ENCODE measurements around the gene ZNF622.

The ZNF622 gene

DNA sequence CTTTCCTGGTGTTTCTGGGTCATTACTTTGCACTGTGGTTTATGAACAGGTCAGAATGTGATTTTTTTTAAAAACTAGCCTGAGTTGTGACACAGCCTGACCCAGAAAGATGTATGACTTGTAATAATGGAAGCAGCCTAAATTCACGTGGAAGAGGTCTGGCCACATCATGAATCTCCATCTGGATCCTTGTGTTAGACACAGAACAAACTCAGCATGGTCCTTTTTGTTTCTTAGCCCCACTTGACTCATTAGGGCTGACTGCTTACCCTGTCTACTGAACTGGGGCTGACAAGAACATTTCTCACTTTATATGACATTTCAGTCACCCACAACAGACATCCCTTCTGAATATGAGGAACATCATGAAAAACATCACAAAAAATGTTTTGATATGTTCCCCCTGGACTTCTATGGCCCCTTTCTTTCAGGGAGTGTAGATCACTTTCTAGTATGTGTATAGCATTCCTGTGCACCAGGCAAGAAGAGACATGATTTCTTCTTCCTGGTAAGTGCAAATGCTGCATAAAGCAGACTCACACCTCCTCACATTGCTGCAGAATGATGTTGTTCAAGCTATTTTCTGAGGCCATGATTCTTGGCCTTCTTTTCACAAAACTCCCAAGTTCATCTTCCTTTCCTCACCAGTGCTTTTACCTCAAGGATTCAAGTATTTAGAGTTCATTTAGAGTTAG is 52.3 kb downstream of the ZNF622 start:
- DNase-seq (ENCODE audit: low read depth, low spot score): no peak
- H3K4me3 ChIP-seq (ENCODE audit: insufficient read length, low read depth): no peak overlapping the region
- peaks cover 2% of the 10 kb centered on the region for H3K4me1 ChIP-seq (ENCODE audit: insufficient read depth, insufficient read length)
- no peaks in the 10 kb centered on the region for H3K27me3 ChIP-seq (ENCODE audit: insufficient read depth, insufficient read length)
- TF ChIP-seq YY1 (IDR thresholded peaks at IDR 0.05; ENCODE audit: insufficient read depth, insufficient read length): no peak
- no peaks in the 10 kb centered on the region for H3K36me3 ChIP-seq (ENCODE audit: insufficient read depth, insufficient read length, low read length)
- no peaks in the 10 kb centered on the region for H3K9me3 ChIP-seq (ENCODE audit: insufficient read depth, low read length)
- H3K9ac ChIP-seq (ENCODE audit: insufficient read length, low read depth): no peak overlapping the region

DNA sequence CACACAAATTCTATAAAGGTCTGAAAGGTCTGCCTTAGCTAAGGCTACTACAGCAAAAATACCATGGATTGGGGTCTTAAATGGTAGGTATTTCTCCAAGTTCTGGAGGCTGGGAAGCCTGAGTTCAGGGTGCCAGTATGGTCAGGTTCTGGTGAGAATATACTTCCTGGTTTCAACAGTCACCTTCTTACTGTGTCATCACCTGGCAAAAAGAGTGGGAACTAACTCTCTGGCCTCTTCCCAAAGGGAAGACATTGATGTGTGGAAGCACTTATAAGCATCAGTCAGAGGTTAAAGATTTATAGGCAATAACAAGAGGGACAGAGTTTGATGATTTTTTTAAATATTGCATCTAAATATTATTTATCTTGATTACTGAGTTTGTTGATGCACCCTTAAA is 53.0 kb downstream of the ZNF622 start:
- no peaks in the 10 kb centered on the region for H3K27me3 ChIP-seq (ENCODE audit: insufficient read depth, insufficient read length)
- peaks cover 2% of the 10 kb centered on the region for H3K4me1 ChIP-seq (ENCODE audit: insufficient read depth, insufficient read length)
- no peak for DNase-seq (ENCODE audit: low read depth, low spot score)
- no peaks in the 10 kb centered on the region for H3K36me3 ChIP-seq (ENCODE audit: insufficient read depth, insufficient read length, low read length)
- H3K4me3 ChIP-seq (ENCODE audit: insufficient read length, low read depth): no peak overlapping the region
- H3K9me3 ChIP-seq (ENCODE audit: insufficient read depth, low read length): no peaks in the 10 kb centered on the region
- no peak overlapping the region for H3K9ac ChIP-seq (ENCODE audit: insufficient read length, low read depth)
- TF ChIP-seq SUZ12 (IDR thresholded peaks at IDR 0.05; ENCODE audit: extremely low read depth, insufficient read depth, insufficient read length): no peak
- no peak for TF ChIP-seq ZNF274 (IDR thresholded peaks at IDR 0.05; ENCODE audit: low read depth, low read length)
- no peak for TF ChIP-seq YY1 (IDR thresholded peaks at IDR 0.05; ENCODE audit: insufficient read depth, insufficient read length)

DNA sequence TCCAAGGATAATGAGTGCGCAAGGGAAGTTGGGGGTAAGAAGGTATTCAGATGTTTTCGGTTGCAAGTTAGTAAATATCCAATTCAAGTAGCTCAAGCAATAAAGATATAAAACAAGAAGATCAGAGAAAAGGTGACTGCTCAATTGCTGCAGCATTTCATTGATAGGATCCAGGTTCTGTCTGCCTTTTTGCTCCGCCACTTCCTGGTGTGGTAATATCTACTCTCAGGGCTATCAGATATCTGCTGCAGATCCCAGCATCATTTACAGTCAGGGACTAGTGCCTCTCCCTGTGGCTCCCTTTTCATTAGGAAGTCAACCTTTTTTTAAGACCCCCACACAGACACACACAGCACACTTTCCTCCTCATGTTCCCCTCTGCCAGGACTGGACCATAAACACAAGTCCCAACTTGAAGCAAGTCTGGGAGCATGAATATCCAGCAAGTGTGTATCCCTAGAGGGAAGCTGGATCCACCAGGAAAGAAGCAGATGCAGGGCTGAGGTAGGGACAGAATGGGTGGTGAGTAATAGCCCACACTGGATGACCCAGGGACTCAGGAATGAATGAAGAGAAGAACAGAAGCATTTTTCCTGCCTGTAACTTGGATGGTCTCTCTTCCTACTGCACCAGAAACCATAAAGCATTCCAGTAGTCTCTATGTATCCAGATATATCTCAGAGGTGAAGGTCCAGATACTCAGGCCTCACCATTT is 53.7 kb downstream of the ZNF622 start:
- TF ChIP-seq YY1 (IDR thresholded peaks at IDR 0.05; ENCODE audit: insufficient read depth, insufficient read length): no peak
- no peak for TF ChIP-seq SUZ12 (IDR thresholded peaks at IDR 0.05; ENCODE audit: extremely low read depth, insufficient read depth, insufficient read length)
- TF ChIP-seq ZNF274 (IDR thresholded peaks at IDR 0.05; ENCODE audit: low read depth, low read length): no peak
- Histone ChIP-seq H3K4me3 (ENCODE audit: insufficient read length, low read depth) (no peak overlapping the region), H3K27me3 (ENCODE audit: insufficient read depth, insufficient read length) (no peaks in the 10 kb centered on the region), H3K4me1 (ENCODE audit: insufficient read depth, insufficient read length) (peaks cover 2% of the 10 kb centered on the region), H3K9ac (ENCODE audit: insufficient read length, low read depth) (no peak overlapping the region), H3K36me3 (ENCODE audit: insufficient read depth, insufficient read length, low read length) (no peaks in the 10 kb centered on the region), H3K9me3 (ENCODE audit: insufficient read depth, low read length) (no peaks in the 10 kb centered on the region)
- no peak for DNase-seq (ENCODE audit: low read depth, low spot score)

DNA sequence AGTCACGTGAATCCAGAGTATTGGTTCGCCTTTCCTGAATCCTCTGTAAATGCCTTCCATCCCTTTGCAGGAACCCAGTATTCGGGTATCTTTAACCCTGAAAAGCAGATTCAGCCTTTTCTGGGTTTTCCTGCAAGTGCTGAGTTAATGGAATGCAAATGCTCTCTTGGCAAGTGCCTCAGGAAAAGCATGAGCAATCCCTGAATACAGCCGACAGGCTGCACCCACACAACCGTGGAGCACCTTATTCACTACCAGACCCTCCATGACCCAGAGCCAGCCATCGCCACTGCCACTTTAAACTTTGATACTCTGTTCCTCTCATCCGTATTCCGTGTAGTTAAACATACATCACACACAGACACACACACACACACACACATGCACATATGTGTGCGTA is 54.4 kb downstream of the ZNF622 start:
- Histone ChIP-seq H3K4me1 (ENCODE audit: insufficient read depth, insufficient read length) (peaks cover 2% of the 10 kb centered on the region), H3K9ac (ENCODE audit: insufficient read length, low read depth) (no peak overlapping the region), H3K4me3 (ENCODE audit: insufficient read length, low read depth) (no peak overlapping the region), H3K36me3 (ENCODE audit: insufficient read depth, insufficient read length, low read length) (no peaks in the 10 kb centered on the region), H3K27me3 (ENCODE audit: insufficient read depth, insufficient read length) (no peaks in the 10 kb centered on the region), H3K9me3 (ENCODE audit: insufficient read depth, low read length) (no peaks in the 10 kb centered on the region)
- no peak for TF ChIP-seq YY1 (IDR thresholded peaks at IDR 0.05; ENCODE audit: insufficient read depth, insufficient read length)
- no peak for TF ChIP-seq ZNF274 (IDR thresholded peaks at IDR 0.05; ENCODE audit: low read depth, low read length)
- no peak for TF ChIP-seq SUZ12 (IDR thresholded peaks at IDR 0.05; ENCODE audit: extremely low read depth, insufficient read depth, insufficient read length)
- no peak for DNase-seq (ENCODE audit: low read depth, low spot score)

DNA sequence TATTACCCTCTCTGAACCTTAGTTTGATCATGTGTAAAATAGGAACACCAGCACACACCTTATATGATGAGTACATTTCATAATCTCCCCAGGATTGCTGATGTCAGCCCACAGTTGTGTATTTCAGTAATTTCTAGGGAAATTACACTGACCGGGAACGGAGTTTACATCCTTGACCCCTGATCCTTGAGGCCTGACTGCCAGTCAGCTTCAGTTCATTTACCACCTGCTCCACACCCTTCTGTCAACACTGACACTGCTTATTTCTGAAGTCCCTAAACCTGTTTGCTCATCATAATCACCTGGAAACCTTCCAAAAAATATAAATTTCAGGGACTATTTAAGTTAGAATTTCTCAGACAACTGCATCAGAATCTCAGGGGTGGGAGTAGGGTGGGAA is 55.3 kb downstream of the ZNF622 start:
- Histone ChIP-seq H3K4me3 (ENCODE audit: insufficient read length, low read depth) (no peak overlapping the region), H3K36me3 (ENCODE audit: insufficient read depth, insufficient read length, low read length) (no peaks in the 10 kb centered on the region), H3K9ac (ENCODE audit: insufficient read length, low read depth) (no peak overlapping the region), H3K9me3 (ENCODE audit: insufficient read depth, low read length) (no peaks in the 10 kb centered on the region), H3K27me3 (ENCODE audit: insufficient read depth, insufficient read length) (no peaks in the 10 kb centered on the region), H3K4me1 (ENCODE audit: insufficient read depth, insufficient read length) (peaks cover 2% of the 10 kb centered on the region)
- TF ChIP-seq SUZ12 (IDR thresholded peaks at IDR 0.05; ENCODE audit: extremely low read depth, insufficient read depth, insufficient read length) (no peak), ZNF274 (IDR thresholded peaks at IDR 0.05; ENCODE audit: low read depth, low read length) (no peak), YY1 (IDR thresholded peaks at IDR 0.05; ENCODE audit: insufficient read depth, insufficient read length) (no peak)
- no peak for DNase-seq (ENCODE audit: low read depth, low spot score)

DNA sequence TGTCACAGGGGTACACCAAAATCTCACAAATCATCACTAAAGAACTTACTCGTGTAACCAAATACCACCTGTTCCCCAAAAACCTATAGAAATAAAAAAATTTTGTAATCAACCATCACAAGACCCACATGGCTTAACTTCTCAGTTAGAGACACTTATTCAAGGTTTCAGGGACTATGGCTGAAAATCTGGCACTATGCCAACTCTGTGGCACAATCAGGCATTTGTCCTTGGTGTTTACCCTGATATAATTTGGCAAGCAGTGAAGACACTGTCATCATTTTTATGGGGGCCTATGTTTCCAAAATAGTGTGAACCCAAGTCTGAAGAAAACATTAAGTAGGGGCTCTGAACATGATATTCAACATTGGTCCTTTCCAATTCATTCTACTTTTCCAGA is 59.0 kb downstream of the ZNF622 start:
- H3K36me3 ChIP-seq (ENCODE audit: insufficient read depth, insufficient read length, low read length): no peaks in the 10 kb centered on the region
- no peak for TF ChIP-seq ZNF274 (IDR thresholded peaks at IDR 0.05; ENCODE audit: low read depth, low read length)
- no peak for TF ChIP-seq YY1 (IDR thresholded peaks at IDR 0.05; ENCODE audit: insufficient read depth, insufficient read length)
- TF ChIP-seq SUZ12 (IDR thresholded peaks at IDR 0.05; ENCODE audit: extremely low read depth, insufficient read depth, insufficient read length): no peak
- peaks cover 2% of the 10 kb centered on the region for H3K4me1 ChIP-seq (ENCODE audit: insufficient read depth, insufficient read length)
- H3K9ac ChIP-seq (ENCODE audit: insufficient read length, low read depth): no peak overlapping the region
- H3K27me3 ChIP-seq (ENCODE audit: insufficient read depth, insufficient read length): no peaks in the 10 kb centered on the region
- DNase-seq (ENCODE audit: low read depth, low spot score): no peak
- H3K4me3 ChIP-seq (ENCODE audit: insufficient read length, low read depth): no peak overlapping the region
- H3K9me3 ChIP-seq (ENCODE audit: insufficient read depth, low read length): no peaks in the 10 kb centered on the region

DNA sequence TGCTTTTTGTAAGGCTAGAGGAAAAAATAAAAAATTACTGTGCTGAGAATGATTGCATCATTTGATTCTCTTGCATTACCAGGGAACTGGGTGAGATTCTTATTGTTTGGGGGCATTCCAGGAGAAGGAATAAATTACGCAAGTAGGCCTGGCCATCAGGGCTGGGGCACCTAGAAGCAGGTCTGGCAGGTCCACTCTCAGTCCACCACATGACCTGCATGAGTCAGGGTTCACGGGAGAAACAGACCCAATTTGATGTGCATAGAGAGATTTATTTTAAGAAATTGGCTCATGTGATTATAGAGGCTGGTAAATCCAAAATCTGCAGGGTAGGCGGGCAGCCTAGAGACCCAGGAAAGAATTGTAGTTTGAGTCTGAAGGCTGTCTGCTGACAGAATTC is 59.6 kb downstream of the ZNF622 start:
- H3K36me3 ChIP-seq (ENCODE audit: insufficient read depth, insufficient read length, low read length): no peaks in the 10 kb centered on the region
- no peak for DNase-seq (ENCODE audit: low read depth, low spot score)
- H3K4me1 ChIP-seq (ENCODE audit: insufficient read depth, insufficient read length): peaks cover 2% of the 10 kb centered on the region
- no peaks in the 10 kb centered on the region for H3K9me3 ChIP-seq (ENCODE audit: insufficient read depth, low read length)
- no peak overlapping the region for H3K9ac ChIP-seq (ENCODE audit: insufficient read length, low read depth)
- H3K27me3 ChIP-seq (ENCODE audit: insufficient read depth, insufficient read length): no peaks in the 10 kb centered on the region
- H3K4me3 ChIP-seq (ENCODE audit: insufficient read length, low read depth): no peak overlapping the region
- TF ChIP-seq SUZ12 (IDR thresholded peaks at IDR 0.05; ENCODE audit: extremely low read depth, insufficient read depth, insufficient read length) (no peak), YY1 (IDR thresholded peaks at IDR 0.05; ENCODE audit: insufficient read depth, insufficient read length) (no peak), ZNF274 (IDR thresholded peaks at IDR 0.05; ENCODE audit: low read depth, low read length) (no peak)

Measured in NT2/D1 (cell line).